HG03135 (cell line): ENCODE data around the gene CDC42BPG.

ENCODE experiments used
- ATAC-seq: cut with Tn5 transposase; IDR thresholded peaks from one replicate; pipeline ENCODE4 v1.9.1; 2021; ENCODE audit warnings: mild to moderate bottlenecking, moderate library complexity; ENCODE audit not compliant: unreplicated experiment

CDC42BPG gene

GRCh38 chr11:64844330-64845128 lies at the start of gene CDC42BPG:
Gene CDC42BPG (minus strand): TSS chr11:64844653. CDS start chr11:64844569, 84 bp downstream.
- no peak for ATAC-seq

- ATAC-seq, result no peak
These were observed 49.0 kb upstream of the CDC42BPG start for GRCh38 chr11:64893194-64894069.

DNA sequence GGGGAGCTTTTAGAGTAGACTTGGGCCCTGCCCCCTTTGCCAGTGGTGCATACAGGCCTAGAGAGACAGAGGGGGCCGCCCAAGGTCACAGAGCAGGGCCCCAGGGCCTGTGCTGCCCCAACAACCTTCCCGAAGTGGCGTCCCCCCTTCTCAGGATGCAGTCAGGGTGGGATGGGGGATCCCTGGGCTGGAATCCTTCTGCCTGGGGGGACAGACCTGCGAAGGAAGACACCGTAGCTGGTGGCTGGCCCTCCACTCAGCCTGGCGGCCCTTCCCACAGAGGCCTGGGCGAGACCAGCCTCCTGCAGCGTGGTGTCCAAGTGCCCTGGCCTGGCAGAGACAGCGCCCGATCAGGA lies 48.4 kb upstream of the CDC42BPG start:
- no peak for ATAC-seq

DNA sequence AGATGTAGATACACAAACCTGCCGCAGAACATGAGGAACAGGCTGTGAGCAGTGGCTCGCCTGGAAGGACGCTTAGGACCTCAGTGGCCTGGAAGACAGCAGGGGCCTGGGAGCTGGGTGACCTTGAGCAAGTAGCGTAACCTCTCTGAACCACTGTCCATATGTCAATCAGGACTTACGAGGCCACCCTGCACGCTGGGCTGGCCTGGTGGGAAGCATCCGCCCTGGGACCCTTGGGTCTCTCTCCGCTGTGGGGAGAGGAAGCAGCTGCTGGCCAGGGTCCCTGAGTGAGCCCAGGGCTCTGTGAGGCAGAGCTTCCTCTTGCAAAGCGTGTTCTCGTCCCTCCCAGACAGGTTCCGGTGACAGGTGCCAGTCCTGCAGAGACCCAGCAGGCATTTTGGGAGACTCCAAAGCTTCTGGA lies 48.0 kb upstream of the CDC42BPG start:
- ATAC-seq, result no peak

DNA sequence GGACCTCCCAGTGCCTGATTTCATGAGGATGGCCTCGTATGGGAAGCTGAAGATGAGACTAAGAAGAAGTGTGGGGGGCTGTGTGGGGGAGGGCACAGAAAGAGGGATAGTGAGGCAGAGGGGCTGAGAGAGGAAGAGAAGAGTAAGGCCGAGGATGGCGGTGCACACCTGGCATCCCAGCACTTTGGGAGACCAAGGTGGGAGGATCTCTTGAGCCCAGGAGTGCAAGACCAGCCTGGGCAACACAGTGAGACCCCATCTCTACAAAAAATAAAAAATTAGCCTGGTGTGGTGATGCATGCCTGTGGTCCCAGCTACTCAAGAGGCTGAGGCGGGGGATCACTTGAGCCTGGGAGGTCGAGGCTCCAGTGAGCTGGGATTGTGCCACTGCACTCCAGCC lies 47.4 kb upstream of the CDC42BPG start:
- ATAC-seq, result no peak

DNA sequence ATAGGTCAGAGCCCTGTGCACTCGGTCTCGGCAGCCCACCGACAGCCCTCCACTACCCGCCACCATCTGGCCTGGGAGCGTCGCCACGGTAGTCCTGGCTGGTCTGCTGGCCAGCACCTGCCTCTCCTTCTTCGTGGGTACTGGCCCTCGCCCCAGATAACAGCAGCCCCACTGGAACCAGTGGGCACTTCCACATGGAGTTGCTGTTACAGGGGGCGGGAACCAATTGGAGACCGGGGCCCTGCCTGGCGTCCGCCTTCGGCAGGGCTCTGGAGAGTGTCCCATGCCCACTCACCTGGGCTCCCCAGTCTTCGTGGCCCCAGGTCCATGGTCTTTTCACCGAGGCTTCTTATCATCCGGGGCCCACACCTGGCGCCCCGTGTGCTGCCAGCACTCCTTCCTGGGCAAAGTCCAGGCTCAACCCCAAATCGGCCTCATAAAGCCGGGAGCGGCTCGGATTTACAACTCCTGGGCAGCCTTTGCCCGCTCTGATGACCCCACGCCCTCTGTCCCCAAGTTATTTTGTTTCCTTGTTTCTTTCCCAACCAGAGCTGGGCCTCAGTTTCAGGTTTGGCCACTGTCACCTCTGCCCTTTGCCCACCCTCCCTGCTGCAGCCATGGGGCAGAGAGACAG lies 46.9 kb upstream of the CDC42BPG start:
- no peak for ATAC-seq

DNA sequence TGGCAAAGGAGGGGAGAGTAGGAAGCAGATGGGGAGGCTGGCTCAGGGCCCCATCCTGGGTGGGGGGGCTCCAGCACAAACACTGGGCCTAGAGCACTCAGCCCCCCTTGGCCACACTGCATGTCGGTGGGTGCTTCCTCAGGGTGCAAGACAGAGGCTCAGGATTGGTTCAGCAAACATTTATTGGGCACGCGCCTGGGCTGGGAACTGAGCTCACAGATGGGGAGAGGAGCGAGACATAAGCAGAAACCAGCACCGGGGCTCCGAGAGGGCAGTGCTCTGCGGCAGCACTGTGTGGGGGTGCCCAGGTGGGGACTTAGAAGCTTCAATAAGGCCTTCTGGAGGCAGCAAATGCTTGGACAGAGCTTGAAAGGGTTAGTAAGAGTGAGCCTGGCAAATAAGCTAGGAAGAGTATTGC lies 46.1 kb upstream of the CDC42BPG start:
- ATAC-seq, result no peak

GRCh38 chr11:64888729-64889511 lies 44.5 kb upstream of the CDC42BPG start:
- no peak for ATAC-seq

DNA sequence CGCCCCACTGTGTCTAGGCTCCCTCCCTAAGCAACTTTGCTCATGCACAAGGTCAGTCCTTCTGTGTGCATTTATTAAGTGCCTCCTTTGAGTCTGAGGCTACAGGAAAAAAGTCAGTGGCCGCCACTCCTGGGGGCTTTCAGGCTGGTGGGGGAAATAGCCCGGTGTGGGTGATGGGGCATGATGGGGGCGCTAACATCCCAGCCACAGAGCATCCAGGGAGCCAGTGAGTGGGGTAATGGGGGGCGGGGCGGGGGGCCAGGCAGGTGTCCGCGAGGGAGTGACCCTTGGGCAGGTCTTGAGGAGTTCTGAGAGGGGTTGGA lies 43.9 kb upstream of the CDC42BPG start:
- ATAC-seq, result no peak

DNA sequence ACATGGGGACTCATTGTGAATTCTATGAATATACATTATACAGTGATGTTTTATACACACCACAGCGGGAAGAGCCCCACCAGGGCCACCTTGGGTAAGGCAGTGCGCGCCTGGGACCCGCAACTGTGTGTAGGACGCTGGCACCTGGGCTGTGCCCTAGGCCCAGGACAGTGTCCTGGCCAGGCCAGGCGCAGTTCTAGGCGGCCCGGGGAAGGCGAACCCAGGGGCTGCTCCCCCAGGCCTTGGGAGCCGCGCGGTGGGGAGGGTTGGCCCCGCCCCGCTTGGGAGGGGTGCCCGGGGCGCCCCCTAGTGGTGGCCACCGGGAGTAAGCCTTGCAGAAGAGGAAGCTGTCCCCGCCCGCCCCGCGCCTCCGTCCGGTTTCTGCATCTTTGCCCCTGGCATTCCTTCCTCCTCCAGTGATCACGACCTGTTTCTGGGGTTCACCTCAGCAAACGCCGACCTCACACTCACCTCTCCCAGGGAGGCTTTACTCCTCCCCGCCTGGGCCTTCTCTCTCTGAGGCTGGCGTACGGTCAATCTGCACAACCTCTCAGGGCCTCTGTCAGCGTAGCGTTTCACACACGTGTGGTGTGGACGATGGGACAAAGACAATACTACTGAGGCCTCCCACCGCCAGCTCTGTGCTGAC lies 43.4 kb upstream of the CDC42BPG start:
- no peak for ATAC-seq

DNA sequence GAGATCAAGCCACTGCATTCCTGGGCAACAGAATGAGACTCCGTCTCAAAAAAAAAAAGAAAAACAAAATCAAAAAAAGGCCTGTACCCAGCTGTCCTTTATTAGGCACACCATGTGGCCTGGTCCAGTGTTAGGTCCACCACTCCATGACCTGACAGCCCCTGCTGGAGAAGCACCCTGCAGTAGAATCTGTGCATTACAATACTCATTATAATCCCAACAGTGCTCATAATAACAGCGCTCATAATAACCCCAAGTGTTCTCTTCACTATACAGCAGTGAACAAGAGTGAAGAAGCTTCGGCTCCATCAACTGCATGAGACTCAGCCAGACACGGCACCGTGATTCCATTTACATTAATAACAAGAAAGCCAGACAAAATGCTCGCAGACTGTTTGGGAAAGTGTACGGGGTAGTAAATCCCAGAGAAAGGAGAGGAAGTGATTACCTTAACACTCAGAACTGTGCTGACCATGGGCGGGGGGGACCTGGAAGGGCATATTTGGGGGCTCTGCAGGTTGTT lies 42.8 kb upstream of the CDC42BPG start:
- no peak for ATAC-seq

DNA sequence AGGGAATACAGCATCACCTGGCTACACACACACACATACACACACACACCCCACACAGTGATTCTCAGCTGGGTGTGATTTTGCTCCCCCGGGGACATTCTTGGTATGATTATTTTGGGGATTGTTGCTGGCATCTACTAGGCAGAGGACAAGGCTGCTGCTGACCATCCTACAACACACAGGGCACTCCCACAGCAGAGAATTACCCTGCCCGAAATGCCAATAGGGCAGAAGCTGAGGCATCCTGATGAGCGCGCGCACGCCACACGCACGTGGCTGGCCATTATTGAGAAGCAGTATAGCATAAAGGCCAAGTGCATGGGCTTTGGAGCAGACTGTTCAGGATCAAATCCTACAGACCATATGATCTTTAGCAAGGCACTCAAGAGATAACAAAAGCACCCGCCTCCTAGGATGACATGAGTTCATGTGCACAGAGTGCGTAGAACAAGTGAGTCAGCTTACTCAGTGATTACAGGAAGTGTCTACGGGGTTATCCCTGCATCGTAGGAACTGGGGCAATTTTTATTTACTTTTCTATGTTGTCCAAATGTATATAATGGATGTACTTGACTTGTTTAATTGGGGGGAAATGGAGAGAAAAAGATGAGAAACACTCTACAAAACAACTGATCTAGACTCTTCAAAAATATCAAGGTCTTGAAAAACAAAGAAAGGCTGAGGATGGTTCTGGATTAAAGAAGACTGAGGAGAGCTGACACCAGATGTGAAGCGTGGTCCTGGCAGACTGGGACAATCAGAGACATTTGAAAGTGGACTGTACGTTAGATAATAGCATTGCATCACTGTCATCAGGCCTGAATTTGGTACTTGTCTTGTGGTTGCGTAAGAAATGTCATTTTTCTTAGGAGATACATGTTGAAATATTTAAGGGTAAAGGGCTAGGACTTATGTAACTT lies 41.2 kb upstream of the CDC42BPG start:
- no peak for ATAC-seq

DNA sequence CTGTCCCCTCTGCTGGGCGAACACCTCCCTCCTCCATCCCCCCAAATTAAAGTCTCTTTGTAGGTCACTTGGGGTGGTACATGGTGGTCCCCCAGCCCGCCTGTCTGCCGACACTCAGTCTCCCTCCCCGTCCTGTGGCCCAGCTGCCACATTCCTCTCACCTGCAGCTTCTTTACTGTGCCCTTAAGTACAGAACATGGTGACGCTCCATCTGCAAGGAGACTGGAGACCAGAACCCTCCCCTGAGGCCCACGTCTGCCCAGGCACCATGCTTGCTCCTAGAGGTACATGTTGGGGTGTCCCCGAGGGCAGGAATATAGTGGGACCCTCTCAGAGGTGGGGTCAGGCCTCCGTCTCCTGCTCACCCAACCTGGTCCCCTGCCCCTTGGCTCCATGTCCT lies 39.6 kb upstream of the CDC42BPG start:
- no peak for ATAC-seq

- no peak for ATAC-seq
These were observed 39.1 kb upstream of the CDC42BPG start for GRCh38 chr11:64883575-64883974.

GRCh38 chr11:64882243-64882642 lies 37.8 kb upstream of the CDC42BPG start:
- ATAC-seq, result no peak

- ATAC-seq, result no peak
These were observed 37.0 kb upstream of the CDC42BPG start for GRCh38 chr11:64881476-64881875.

GRCh38 chr11:64880240-64881001 lies 36.0 kb upstream of the CDC42BPG start:
- ATAC-seq, result no peak

- ATAC-seq, result no peak
These were observed 34.9 kb upstream of the CDC42BPG start for GRCh38 chr11:64879244-64879900.
